HAP-1 (cell line): ENCODE results near the gene TGOLN2.

ENCODE experiments used
- DNase-seq, 2 experiments: peaks; one replicate each; pipeline ENCODE4 v3.0.0-alpha.2; 2016 to 2020; ENCODE audit warnings: low spot score in 2 of 2
- H3K27me3 ChIP-seq: fragments of 250-450 bp; sonication (Bioruptor Pico); 2 replicates; pipeline ENCODE4 v1.5.1; 2020; ENCODE audit warnings: low read depth, mild to moderate bottlenecking, moderate library complexity
- H3K36me3 ChIP-seq: fragments of 250-450 bp; sonication (Bioruptor Pico); replicated peaks from 2 replicates; pipeline ENCODE4 v1.5.1; 2020; ENCODE audit warnings: mild to moderate bottlenecking
- H3K4me1 ChIP-seq: fragments of 250-450 bp; sonication (Bioruptor Pico); 2 replicates; pipeline ENCODE4 v1.5.1; 2020; ENCODE audit warnings: mild to moderate bottlenecking
- H3K4me3 ChIP-seq: fragments of 250-450 bp; sonication (Bioruptor Pico); 2 replicates; pipeline ENCODE4 v1.5.1; 2020; ENCODE audit warnings: mild to moderate bottlenecking, moderate library complexity
- H3K9me3 ChIP-seq: fragments of 250-450 bp; sonication (Bioruptor Pico); 2 replicates; pipeline ENCODE4 v1.5.1; 2020; ENCODE audit warnings: mild to moderate bottlenecking, moderate library complexity
- in situ Hi-C: fragments of 300-500 bp; cut with MboI; formaldehyde crosslinking; loops from 3 replicates; pipeline ENCODE4 v1.14.3; 2020; ENCODE audit warnings: low sequenced_read_pairs, inconsistent platforms, mixed read lengths

The TGOLN2 gene

GRCh38 chr2:85309699-85310321 lies 18.0 kb downstream of the TGOLN2 start:
- in situ Hi-C loops: loop anchor here (25.0 kb wide), 1 partner anchor 823 kb away; no protein-coding TSS in a partner anchor
- DNase-seq: no peak
- H3K9me3 ChIP-seq: no peaks in the 10 kb centered on the region

DNA sequence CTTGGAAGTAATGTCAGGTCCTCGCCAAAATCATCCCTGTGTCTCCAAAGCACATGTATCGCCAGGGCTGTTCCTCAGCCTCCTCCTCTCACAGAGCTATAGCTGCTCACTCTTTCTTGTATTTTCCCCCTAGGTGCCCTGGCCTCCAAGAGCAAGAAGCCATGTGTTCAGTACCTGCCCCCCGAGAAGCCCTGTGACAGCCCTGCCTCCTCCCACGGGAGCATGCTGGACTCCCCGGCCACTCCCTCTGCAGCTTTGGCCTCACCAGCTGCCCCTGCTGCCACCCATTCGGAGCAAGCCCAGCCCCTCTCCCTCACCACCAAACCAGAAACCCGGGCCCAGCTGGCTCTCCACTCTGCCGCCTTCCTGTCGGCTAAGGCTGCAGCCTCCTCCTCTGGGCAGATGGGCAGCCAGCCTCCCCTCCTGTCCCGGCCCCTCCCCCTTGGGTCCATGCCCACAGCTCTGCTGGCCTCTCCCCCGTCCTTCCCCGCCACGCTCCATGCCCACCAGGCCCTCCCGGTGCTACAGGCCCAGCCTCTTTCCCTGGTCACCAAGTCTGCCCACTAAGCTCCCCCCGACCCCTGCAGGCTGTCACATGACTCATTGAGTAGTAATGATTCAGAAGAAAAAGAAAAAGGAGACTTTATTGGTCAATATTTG lies 18.8 kb downstream of the TGOLN2 start:
- Histone ChIP-seq H3K4me1 (no peaks in the 10 kb centered on the region), H3K27me3 (no peaks in the 10 kb centered on the region), H3K36me3 (peaks cover 48% of the 10 kb centered on the region), H3K9me3 (no peaks in the 10 kb centered on the region), H3K4me3 (no peak overlapping the region)
- no peak for DNase-seq
- in situ Hi-C loops: loop anchor here (25.0 kb wide), 1 partner anchor 822 kb away; no protein-coding TSS in a partner anchor

More at GRCh38 chr2:85309699-85310321, 18.0 kb downstream of the TGOLN2 start:
- Histone ChIP-seq H3K4me3 (no peak overlapping the region), H3K36me3 (peaks cover 44% of the 10 kb centered on the region), H3K4me1 (no peaks in the 10 kb centered on the region), H3K27me3 (no peaks in the 10 kb centered on the region)

DNA sequence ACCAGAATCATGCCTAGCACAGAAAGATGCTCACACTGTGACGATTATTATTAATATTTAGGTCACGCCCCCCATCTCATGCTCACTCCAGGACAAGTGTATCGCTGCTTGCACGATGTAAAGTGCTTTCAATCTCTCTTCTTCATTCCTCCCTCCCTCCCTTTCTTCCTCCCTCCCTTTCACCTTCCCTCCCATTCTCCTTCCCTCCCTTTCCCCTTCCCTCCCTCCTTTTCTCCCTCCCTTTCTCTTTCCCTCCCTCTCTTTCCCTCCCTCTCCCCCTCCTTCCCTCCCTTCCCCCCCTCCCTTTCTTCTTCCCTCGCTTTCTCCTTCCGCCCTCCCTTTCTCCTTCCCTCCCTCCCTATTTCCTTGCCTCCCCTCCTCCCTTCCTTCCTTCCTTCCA lies 19.6 kb downstream of the TGOLN2 start:
- Histone ChIP-seq H3K9me3 (no peaks in the 10 kb centered on the region), H3K27me3 (no peaks in the 10 kb centered on the region), H3K36me3 (peaks cover 48% of the 10 kb centered on the region), H3K4me1 (no peaks in the 10 kb centered on the region), H3K4me3 (no peak overlapping the region)
- in situ Hi-C loops: loop anchor here (25.0 kb wide), 1 partner anchor 821 kb away; no protein-coding TSS in a partner anchor
- no peak for DNase-seq

DNA sequence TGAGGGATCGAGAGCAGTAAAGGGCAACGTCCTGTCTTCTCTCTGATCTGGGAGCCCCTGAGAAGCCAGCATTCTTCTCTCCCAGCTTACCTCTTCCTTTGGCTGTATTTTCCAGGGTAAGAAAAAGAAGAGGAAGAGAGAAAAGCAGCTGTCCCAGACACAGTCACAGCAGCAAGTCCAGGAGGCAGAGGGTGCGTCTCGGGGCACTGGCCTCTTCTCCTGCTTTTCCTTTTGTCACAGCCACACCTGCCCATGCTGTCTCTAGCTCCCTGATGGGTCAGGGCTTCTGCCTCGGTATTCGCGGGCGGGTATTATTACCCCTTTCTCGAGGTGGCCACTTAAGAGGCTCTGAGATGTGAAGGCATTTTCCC lies 20.3 kb downstream of the TGOLN2 start:
- in situ Hi-C loops: loop anchor here (25.0 kb wide), 1 partner anchor 820 kb away; no protein-coding TSS in a partner anchor
- DNase-seq: no peak
- H3K9me3 ChIP-seq: no peaks in the 10 kb centered on the region
- no peaks in the 10 kb centered on the region for H3K4me1 ChIP-seq
- H3K27me3 ChIP-seq: no peaks in the 10 kb centered on the region
- H3K4me3 ChIP-seq: no peak overlapping the region
- peaks cover 48% of the 10 kb centered on the region for H3K36me3 ChIP-seq

GRCh38 chr2:85303780-85304531 lies 23.8 kb downstream of the TGOLN2 start:
- H3K4me1 ChIP-seq: no peaks in the 10 kb centered on the region
- in situ Hi-C loops: loop anchor here (25.0 kb wide), 1 partner anchor 817 kb away; no protein-coding TSS in a partner anchor
- no peaks in the 10 kb centered on the region for H3K9me3 ChIP-seq
- no peaks in the 10 kb centered on the region for H3K27me3 ChIP-seq
- no peak for DNase-seq
- peaks cover 41% of the 10 kb centered on the region for H3K36me3 ChIP-seq
- H3K4me3 ChIP-seq: no peak overlapping the region

GRCh38 chr2:85302121-85302520 lies 25.7 kb downstream of the TGOLN2 start:
- H3K4me1 ChIP-seq: no peaks in the 10 kb centered on the region; the same call in 1 of the 2 replicates
- H3K36me3 ChIP-seq: peaks cover 27% of the 10 kb centered on the region
- in situ Hi-C loops: loop anchor here (25.0 kb wide), 1 partner anchor 815 kb away; no protein-coding TSS in a partner anchor
- H3K4me3 ChIP-seq: no peak overlapping the region
- no peak for DNase-seq
- H3K9me3 ChIP-seq: no peaks in the 10 kb centered on the region
- H3K27me3 ChIP-seq: no peaks in the 10 kb centered on the region

DNA sequence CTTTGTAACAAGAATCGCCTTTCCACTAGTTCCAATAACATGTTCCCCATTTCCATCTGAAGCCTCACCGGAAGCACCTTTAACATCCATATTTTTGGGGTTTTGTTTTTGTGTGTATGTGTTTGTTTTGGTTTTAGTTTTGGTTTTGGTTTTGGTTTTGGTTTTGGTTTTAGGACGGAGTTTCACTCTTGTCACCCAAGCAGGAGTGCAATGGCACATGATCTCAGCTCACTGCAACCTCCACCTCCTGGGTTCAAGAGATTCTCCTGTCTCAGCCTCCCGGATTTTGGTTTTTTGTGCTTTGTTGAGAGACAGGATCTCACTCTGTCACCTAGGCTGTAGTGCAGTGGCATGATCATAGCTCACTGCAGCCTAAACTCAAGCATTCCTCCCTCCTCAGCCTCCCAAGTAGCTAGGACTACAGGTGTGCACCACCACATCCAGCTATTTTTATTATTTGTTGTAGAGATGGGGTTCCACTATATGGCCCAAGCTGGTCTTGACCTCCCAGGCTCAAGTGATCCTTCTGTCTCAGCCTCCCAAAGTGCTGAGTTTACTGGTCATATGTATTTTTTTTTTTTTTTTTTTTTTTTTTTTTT lies 36.3 kb downstream of the TGOLN2 start:
- no peak for DNase-seq
- H3K36me3 ChIP-seq: no peaks in the 10 kb centered on the region; the same call in none of the 2 replicates
- in situ Hi-C loops: loop anchor here (5.0 to 25.0 kb wide), 2 partner anchors 164 to 354 kb away; no protein-coding TSS in a partner anchor
- no peaks in the 10 kb centered on the region for H3K9me3 ChIP-seq
- H3K27me3 ChIP-seq: no peaks in the 10 kb centered on the region
- H3K4me1 ChIP-seq: peaks cover 22% of the 10 kb centered on the region
- no peak overlapping the region for H3K4me3 ChIP-seq

DNA sequence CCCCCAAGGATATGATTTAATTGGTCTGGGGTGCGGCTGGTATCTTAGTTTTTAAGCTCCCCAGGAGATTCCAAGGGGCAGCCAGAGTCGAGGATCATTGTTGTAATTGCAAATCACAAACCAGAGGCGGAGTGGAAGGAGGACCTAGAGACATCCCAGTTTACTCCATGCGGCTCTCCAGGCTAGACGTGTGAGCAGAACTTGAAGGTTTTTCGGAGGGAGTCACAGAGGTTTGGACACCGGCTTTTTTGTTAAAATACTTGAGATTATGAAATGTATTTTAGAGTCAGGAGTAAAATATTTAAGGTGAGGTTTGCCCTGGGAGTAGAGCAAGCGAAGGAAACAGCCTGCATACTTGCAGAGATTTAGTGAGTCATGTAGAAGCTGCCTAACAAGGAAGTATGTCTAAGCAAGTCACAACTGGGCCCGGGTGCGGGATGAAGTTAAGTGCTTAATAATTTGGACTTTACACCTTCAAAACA lies 39.5 kb downstream of the TGOLN2 start:
- Histone ChIP-seq H3K4me3 (no peak overlapping the region), H3K4me1 (peaks cover 22% of the 10 kb centered on the region), H3K36me3 (peaks cover 9% of the 10 kb centered on the region), H3K27me3 (no peaks in the 10 kb centered on the region), H3K9me3 (no peaks in the 10 kb centered on the region)
- peak in 1 of 2 experiments; percentile 64 for DNase-seq
- in situ Hi-C loops: loop anchor here (25.0 kb wide), 1 partner anchor 351 kb away; no protein-coding TSS in a partner anchor

- in situ Hi-C loops: loop anchor here (25.0 kb wide), 1 partner anchor 350 kb away; no protein-coding TSS in a partner anchor
- no peak overlapping the region for H3K4me3 ChIP-seq
- peak in 1 of 2 experiments; percentile 50 for DNase-seq
Observed at GRCh38 chr2:85287721-85288120, 40.1 kb downstream of the TGOLN2 start.

DNA sequence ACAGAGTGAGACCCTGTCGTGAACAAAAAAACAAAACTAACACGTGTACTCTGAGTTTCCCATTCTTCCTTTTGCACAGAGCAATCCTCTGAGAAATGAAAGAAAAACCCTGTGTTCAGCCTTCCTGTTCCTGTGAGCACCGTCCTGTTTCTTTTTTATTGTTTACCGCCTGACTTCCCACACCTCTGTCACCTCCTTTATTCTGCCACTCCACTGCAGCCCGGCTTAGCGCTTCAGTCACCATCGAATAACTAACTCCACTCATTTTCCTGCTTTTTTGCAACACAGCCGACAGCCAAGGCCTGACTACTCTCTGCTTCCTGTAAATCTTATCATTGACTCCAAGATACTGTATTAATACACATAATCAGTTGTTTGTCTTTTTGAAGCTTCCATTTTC lies 40.9 kb downstream of the TGOLN2 start:
- in situ Hi-C loops: loop anchor here (25.0 kb wide), 1 partner anchor 350 kb away; no protein-coding TSS in a partner anchor
- peaks cover 9% of the 10 kb centered on the region for H3K36me3 ChIP-seq

More at GRCh38 chr2:85287721-85288120, 40.1 kb downstream of the TGOLN2 start:
- H3K36me3 ChIP-seq: peaks cover 9% of the 10 kb centered on the region
- H3K4me1 ChIP-seq: peaks cover 22% of the 10 kb centered on the region
- H3K9me3 ChIP-seq: no peaks in the 10 kb centered on the region
- no peaks in the 10 kb centered on the region for H3K27me3 ChIP-seq

DNA sequence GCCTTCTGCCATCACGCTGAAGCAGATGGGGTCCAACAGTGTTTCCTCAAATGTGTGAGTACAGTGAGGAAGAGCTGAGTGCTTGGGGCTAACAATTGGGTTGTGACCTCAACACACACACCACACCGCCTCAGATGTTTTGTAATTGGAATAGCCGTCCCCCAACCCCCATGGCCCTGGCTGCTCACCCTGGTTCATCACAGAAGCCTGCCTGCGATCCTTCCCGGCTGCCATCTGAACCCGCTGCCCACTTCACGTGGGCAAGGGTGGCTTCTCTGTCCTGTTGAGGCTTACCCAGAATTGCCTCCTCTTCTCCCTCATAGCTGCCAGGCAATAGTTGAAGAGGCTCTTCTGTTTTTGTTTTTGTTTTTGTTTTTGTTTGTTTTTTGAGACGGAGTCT lies 44.1 kb downstream of the TGOLN2 start:
- peaks cover 9% of the 10 kb centered on the region for H3K36me3 ChIP-seq
- no peak for DNase-seq
- no peaks in the 10 kb centered on the region for H3K9me3 ChIP-seq
- H3K4me3 ChIP-seq: no peak overlapping the region
- in situ Hi-C loops: loop anchor here (25.0 kb wide), 1 partner anchor 346 kb away; no protein-coding TSS in a partner anchor
- H3K27me3 ChIP-seq: no peaks in the 10 kb centered on the region
- H3K4me1 ChIP-seq: peaks cover 13% of the 10 kb centered on the region

More for the DNA sequence above, 40.9 kb downstream of the TGOLN2 start:
- DNase-seq: no peak
- H3K27me3 ChIP-seq: no peaks in the 10 kb centered on the region
- no peak overlapping the region for H3K4me3 ChIP-seq
- no peaks in the 10 kb centered on the region for H3K9me3 ChIP-seq
- peaks cover 22% of the 10 kb centered on the region for H3K4me1 ChIP-seq

- Histone ChIP-seq H3K4me3 (no peak overlapping the region), H3K27me3 (no peaks in the 10 kb centered on the region), H3K4me1 (peaks cover 6% of the 10 kb centered on the region), H3K36me3 (peaks cover 9% of the 10 kb centered on the region), H3K9me3 (no peaks in the 10 kb centered on the region)
- DNase-seq: no peak
- in situ Hi-C loops: loop anchor here (25.0 kb wide), 1 partner anchor 346 kb away; no protein-coding TSS in a partner anchor
Observed at GRCh38 chr2:85282914-85283313, 44.9 kb downstream of the TGOLN2 start.

GRCh38 chr2:85281553-85281952 lies 46.2 kb downstream of the TGOLN2 start:
- Histone ChIP-seq H3K9me3 (no peaks in the 10 kb centered on the region), H3K36me3 (peaks cover 9% of the 10 kb centered on the region), H3K4me3 (no peak overlapping the region), H3K4me1 (no peaks in the 10 kb centered on the region), H3K27me3 (no peaks in the 10 kb centered on the region)
- no peak for DNase-seq
- in situ Hi-C loops: loop anchor here (25.0 kb wide), 1 partner anchor 344 kb away; no protein-coding TSS in a partner anchor
